H1 (cell line): ENCODE results near the gene TSKU. TPM values are rescaled to one million over a fixed set of nuclear protein-coding genes. Genes with fewer than 3 reads are reported as not detected.
A peak's percentile ranks its signal among the peaks of the same experiment; 100 is the strongest.

Experiments
- CTCF ChIA-PET: fragments of 300-600 bp; sonication (Branson Sonifier 250); formaldehyde crosslinking; loops from one replicate; lab custom pipeline; 2021; ENCODE audit not compliant: partially characterized antibody; lab: Charles Lee
- POLR2A ChIA-PET: fragments of 300-600 bp; sonication (Branson Sonifier 250); formaldehyde crosslinking; loops from one replicate; lab custom pipeline; 2021; ENCODE audit warnings: inconsistent platforms; ENCODE audit not compliant: partially characterized antibody; lab: Charles Lee
- DNase-seq, 2 experiments: peaks; one replicate each; pipeline versions ENCODE4 v3.0.0 to v3.0.0-alpha.2; 2010 to 2022; ENCODE audit warnings: low spot score in 2 of 2, low read depth in 1 of 2, mixed read lengths in 1 of 2
- FAIRE-seq: peaks from 2 replicates; lab custom pipeline; 2011; peaks lifted over from hg19 to GRCh38; lab: Jason Lieb, UNC
- H2AFZ ChIP-seq: 2 replicates; pipeline ENCODE4 v1.8.1; 2012; ENCODE audit warnings: low read length, inconsistent platforms
- H2AK5ac ChIP-seq: 2 replicates; pipeline ENCODE4 v1.6.1; 2013; ENCODE audit warnings: low read depth, low read length
- H2BK120ac ChIP-seq: replicated peaks from 2 replicates; pipeline ENCODE3; 2013; ENCODE audit warnings: low read depth, low read length, inconsistent platforms
- H2BK12ac ChIP-seq: 2 replicates; pipeline ENCODE4 v1.6.1; 2013; ENCODE audit warnings: low read depth, low read length
- H2BK15ac ChIP-seq: 2 replicates; pipeline ENCODE4 v1.6.1; 2013; ENCODE audit warnings: low read length
- H2BK20ac ChIP-seq: 2 replicates; pipeline ENCODE4 v1.6.1; 2013; ENCODE audit warnings: low read length
- H2BK5ac ChIP-seq: 2 replicates; pipeline ENCODE4 v1.6.1; 2013; ENCODE audit warnings: low read depth, low read length
- H3K14ac ChIP-seq: 2 replicates; pipeline ENCODE4 v1.6.1; 2013; ENCODE audit warnings: inconsistent platforms; ENCODE audit not compliant: insufficient read length
- H3K18ac ChIP-seq: 2 replicates; pipeline ENCODE4 v1.6.1; 2013; ENCODE audit warnings: low read length; ENCODE audit errors: extremely low read depth
- H3K23ac ChIP-seq: 2 replicates; pipeline ENCODE4 v1.6.1; 2013; ENCODE audit warnings: inconsistent platforms; ENCODE audit not compliant: insufficient read length
- H3K23me2 ChIP-seq: 2 replicates; pipeline ENCODE4 v1.6.1; 2013; ENCODE audit warnings: low read depth, low read length
- H3K27ac ChIP-seq: 2 replicates; pipeline ENCODE4 v1.6.1; 2011; ENCODE audit warnings: low read depth, low read length, inconsistent platforms
- H3K27me3 ChIP-seq, 4 experiments: replicated peaks in 1 of 4; 1 replicate in 1 of 4; 2 replicates in 3 of 4; pipeline versions ENCODE4 v1.6.1 to v1.8.1; 2011 to 2013; ENCODE audit warnings: low read length in 3 of 4, mild to moderate bottlenecking in 3 of 4, inconsistent platforms in 2 of 4, mixed read lengths in 2 of 4, moderate library complexity in 1 of 4; ENCODE audit not compliant: control insufficient read depth in 3 of 4, insufficient read depth in 3 of 4; ENCODE audit errors: extremely low read depth in 1 of 4
- H3K36me3 ChIP-seq, 4 experiments: 2 replicates each; pipeline versions ENCODE4 v1.6.1 to v1.8.1; 2011 to 2013; ENCODE audit warnings: mild to moderate bottlenecking in 4 of 4, low read length in 3 of 4, moderate library complexity in 2 of 4, control low read depth in 1 of 4, inconsistent platforms in 1 of 4; ENCODE audit not compliant: insufficient read depth in 4 of 4, control insufficient read depth in 2 of 4
- H3K4ac ChIP-seq: replicated peaks from 2 replicates; pipeline ENCODE3; 2013; ENCODE audit warnings: low read length, low read depth, mixed read lengths, inconsistent platforms; ENCODE audit not compliant: insufficient read length
- H3K4me1 ChIP-seq, 4 experiments: replicated peaks in 1 of 4; 1 replicate in 1 of 4; 2 replicates in 3 of 4; pipeline versions ENCODE4 v1.6.1 to v1.8.1; 2011 to 2013; ENCODE audit warnings: low read length in 3 of 4, inconsistent platforms in 2 of 4, mixed read lengths in 1 of 4; ENCODE audit not compliant: insufficient read depth in 4 of 4, control insufficient read depth in 3 of 4
- H3K4me2 ChIP-seq, 2 experiments: 2 replicates each; pipeline versions ENCODE4 v1.6.1 to v1.8.1; 2011 to 2013; ENCODE audit warnings: low read depth in 2 of 2, low read length in 2 of 2, control low read depth in 1 of 2, inconsistent platforms in 1 of 2, mild to moderate bottlenecking in 1 of 2; ENCODE audit not compliant: insufficient read depth in 1 of 2
- H3K4me3 ChIP-seq, 4 experiments: fragments of 200-600, 300-600 bp in 1 of 4; sonication (generic), shearing (Covaris generic), sonication (Bioruptor Twin) in 1 of 4; 2 replicates each; pipeline versions ENCODE4 v1.5.1 to v1.8.1; 2011 to 2016; ENCODE audit warnings: low read length in 4 of 4, low read depth in 3 of 4, control low read depth in 2 of 4, inconsistent platforms in 2 of 4, mild to moderate bottlenecking in 2 of 4, mixed read lengths in 1 of 4, moderate library complexity in 1 of 4; ENCODE audit not compliant: insufficient read depth in 2 of 4; ENCODE audit errors: extremely low read depth in 1 of 4
- H3K56ac ChIP-seq: replicated peaks from 2 replicates; pipeline ENCODE3; 2013; ENCODE audit warnings: low read depth, mild to moderate bottlenecking, mixed read lengths, low read length, inconsistent platforms; ENCODE audit not compliant: insufficient read length
- H3K79me1 ChIP-seq: 2 replicates; pipeline ENCODE4 v1.6.1; 2013; ENCODE audit warnings: low read depth, low read length, control low read depth
- H3K79me2 ChIP-seq, 2 experiments: 2 replicates each; pipeline versions ENCODE4 v1.6.1 to v1.8.1; 2012 to 2013; ENCODE audit warnings: low read length in 2 of 2, mild to moderate bottlenecking in 2 of 2, inconsistent platforms in 1 of 2; ENCODE audit not compliant: insufficient read depth in 2 of 2, control insufficient read depth in 1 of 2
- H3K9ac ChIP-seq, 4 experiments: replicated peaks in 1 of 4; 1 replicate in 1 of 4; 2 replicates in 3 of 4; pipeline versions ENCODE4 v1.6.1 to v1.8.1; 2011 to 2013; ENCODE audit warnings: low read depth in 3 of 4, low read length in 3 of 4, control low read depth in 2 of 4, mild to moderate bottlenecking in 2 of 4, moderate library complexity in 2 of 4, inconsistent platforms in 1 of 4; ENCODE audit errors: extremely low read depth in 1 of 4
- H3K9me3 ChIP-seq, 2 experiments: 2 replicates each; pipeline versions ENCODE4 v1.6.1 to v1.8.1; 2012 to 2013; ENCODE audit warnings: mild to moderate bottlenecking in 2 of 2, moderate library complexity in 2 of 2, control low read depth in 1 of 2, inconsistent platforms in 1 of 2, low read depth in 1 of 2, low read length in 1 of 2, mixed read lengths in 1 of 2; ENCODE audit not compliant: insufficient read depth in 2 of 2
- H4K20me1 ChIP-seq, 2 experiments: replicated peaks in 1 of 2; 2 replicates each; pipeline versions ENCODE3 to v1.8.1; 2011 to 2013; ENCODE audit warnings: inconsistent platforms in 2 of 2, low read length in 2 of 2, mild to moderate bottlenecking in 1 of 2; ENCODE audit not compliant: insufficient read depth in 2 of 2, control insufficient read depth in 1 of 2
- H4K5ac ChIP-seq: 2 replicates; pipeline ENCODE4 v1.6.1; 2013; ENCODE audit warnings: low read length, low read depth, mixed read lengths, inconsistent platforms; ENCODE audit not compliant: insufficient read length
- H4K8ac ChIP-seq: 2 replicates; pipeline ENCODE4 v1.8.0; 2013; ENCODE audit warnings: mild to moderate bottlenecking, moderate library complexity, low read length, inconsistent platforms; ENCODE audit not compliant: insufficient read depth; ENCODE audit errors: extremely low read depth
- H4K91ac ChIP-seq: replicated peaks from 2 replicates; pipeline ENCODE3; 2013; ENCODE audit warnings: low read length, mixed read lengths, inconsistent platforms; ENCODE audit not compliant: insufficient read length
- JUN ChIP-seq: IDR thresholded peaks from 2 replicates; pipeline ENCODE4 v1.6.1; 2011; ENCODE audit warnings: low read depth, mild to moderate bottlenecking, improper control_type of control experiment, low read length
- POLR2A ChIP-seq, 2 experiments: IDR thresholded peaks; 1 replicate in 1 of 2; 2 replicates in 1 of 2; pipeline ENCODE4 v1.6.1; 2011; ENCODE audit warnings: low read depth in 2 of 2, low read length in 2 of 2, mild to moderate bottlenecking in 2 of 2; ENCODE audit errors: control extremely low read depth in 1 of 2
- RNF2 ChIP-seq: fragments of 200-900, 300-1000 bp; sonication (generic); IDR thresholded peaks from 2 replicates; pipeline ENCODE4 v1.7.1; 2016; ENCODE audit warnings: borderline replicate concordance, low read depth, mild to moderate bottlenecking, antibody characterized with exemption, low read length; ENCODE audit not compliant: poor library complexity, severe bottlenecking; ENCODE audit errors: missing control alignments
- SP1 ChIP-seq: IDR thresholded peaks from 2 replicates; pipeline ENCODE4 v1.6.1; 2011; ENCODE audit warnings: low read depth, low read length
- WGBS, 2 experiments: shearing (Covaris generic) in 1 of 2; methylation state at CpG; one replicate each; pipeline versions ENCODE4 v1.1.6 to v1.1.7; 2013 to 2015; ENCODE audit warnings: low lambda C conversion rate in 2 of 2, mixed read lengths in 2 of 2, inconsistent platforms in 1 of 2, low coverage in 1 of 2, missing lambda C conversion rate in 1 of 2; ENCODE audit not compliant: insufficient replicate concordance in 2 of 2, insufficient coverage in 1 of 2, insufficient read length in 1 of 2; ENCODE audit errors: extremely low coverage in 1 of 2, missing lambda C conversion rate in 1 of 2; 5-methylcytosine and 5-hydroxymethylcytosine counted together
- polyA plus RNA-seq, 7 experiments: library from polyadenylated mRNA; depleted of rRNA in 3 of 7; stranded (reverse) in 5 of 7; unstranded in 2 of 7; fragments of >200 nt in 5 of 7; fragments of 200-250 nt in 2 of 7; gene quantifications; 1 replicate in 5 of 7; 2 replicates in 1 of 7; 4 replicates in 1 of 7; pipeline versions ENCODE4 v1.2.1 to v1.2.3, GENCODE V29; 2011 to 2013; ENCODE audit warnings: missing spikeins in 2 of 7, mixed read lengths in 2 of 7
- total RNA-seq: library from RNA; stranded (reverse); fragmentation: NEBNext Ultra II Directional; extraction: Animal tissue kit (Norgen Biotek cat#: 25700); gene quantifications from 2 replicates; pipeline ENCODE4 v1.2.1, GENCODE V29; 2021

The TSKU gene
- total and polyA plus RNA-seq, 2 of the 8 experiments (the other 6 are each of a cell fraction or from before 2014, with no cell fraction given), result 22.8 to 28.4 TPM

GRCh38 chr11:76787911-76788596 lies 4.9 kb downstream of the TSKU start:
- CTCF ChIA-PET, result interaction anchor here (1.1 to 3.8 kb wide), 11 partner anchors 11 to 133 kb away, joined by 3 to 33 read pairs (median 4); no protein-coding TSS in a partner anchor
- TF ChIP-seq POLR2A (IDR thresholded peaks at IDR 0.05; ENCODE audit: control extremely low read depth in 1 of 2, low read depth in 2 of 2, low read length in 2 of 2) (no peak), SP1 (no peak), RNF2 (no peak), JUN (no peak)

More at GRCh38 chr11:76787911-76788596, 4.9 kb downstream of the TSKU start:
- Histone ChIP-seq H3K4me1 (peaks cover 19 to 29% (median 26%) of the 10 kb centered on the region in 4 experiments), H2BK120ac (no peak overlapping the region), H3K36me3 (no peaks in the 10 kb centered on the region; a peak in 1 of 8 replicates), H3K23me2 (peaks cover 7% of the 10 kb centered on the region), H2BK20ac (no peak overlapping the region), H3K18ac (no peak overlapping the region), H3K27ac (no peak overlapping the region), H3K27me3 (no peaks in the 10 kb centered on the region), H2BK15ac (no peak overlapping the region), H3K79me2 (peaks cover 38 to 89% of the 10 kb centered on the region in 2 experiments), H4K20me1 (peaks cover 18 to 37% of the 10 kb centered on the region in 2 experiments), H3K56ac (no peak overlapping the region), H4K91ac (no peak overlapping the region), H2AK5ac (no peak overlapping the region), H4K5ac (no peak overlapping the region), H3K4me2 (no peak overlapping the region; a peak in 1 of 4 replicates), H3K23ac (no peak overlapping the region), H2AFZ (no peak overlapping the region), H3K4me3 (no peak overlapping the region), H2BK5ac (no peak overlapping the region), H3K9me3 (peaks cover 8 to 10% of the 10 kb centered on the region in 2 experiments; a peak in 3 of 4 replicates), H4K8ac (no peak overlapping the region), H3K4ac (no peak overlapping the region), H3K79me1 (peaks cover 28% of the 10 kb centered on the region), H3K9ac (no peak overlapping the region), H3K14ac (peak overlapping the region; percentile 52), H2BK12ac (no peak overlapping the region)
- DNase-seq (no peak), FAIRE-seq (no peak)
- WGBS, 2 experiments, result 84% methylated on average over 12 of the region's 12 CpGs; no CpG with 5 or more reads in 1 of the 2 experiments
- POLR2A ChIA-PET, result interaction anchor here (0.9 to 1.3 kb wide), 3 partner anchors 10 to 341 kb away, joined by 3 read pairs; no protein-coding TSS in a partner anchor
